NCI-H187 (cell line): ENCODE data around the gene ZBTB46.

Experiments used
- DNase-seq, 2 experiments: peaks; one replicate each; lab custom pipeline; 2025; lab: John Stamatoyannopoulos, UW

Gene ZBTB46

GRCh38 chr20:63745961-63746731 is 84.9 kb downstream of the ZBTB46 start:
- no peak for DNase-seq

- no peak for DNase-seq
These were observed 85.6 kb downstream of the ZBTB46 start for GRCh38 chr20:63745424-63745805.

- DNase-seq = no peak
These were observed 86.3 kb downstream of the ZBTB46 start for GRCh38 chr20:63744574-63745423.

GRCh38 chr20:63744158-63744557 is 86.9 kb downstream of the ZBTB46 start:
- no peak for DNase-seq

DNA sequence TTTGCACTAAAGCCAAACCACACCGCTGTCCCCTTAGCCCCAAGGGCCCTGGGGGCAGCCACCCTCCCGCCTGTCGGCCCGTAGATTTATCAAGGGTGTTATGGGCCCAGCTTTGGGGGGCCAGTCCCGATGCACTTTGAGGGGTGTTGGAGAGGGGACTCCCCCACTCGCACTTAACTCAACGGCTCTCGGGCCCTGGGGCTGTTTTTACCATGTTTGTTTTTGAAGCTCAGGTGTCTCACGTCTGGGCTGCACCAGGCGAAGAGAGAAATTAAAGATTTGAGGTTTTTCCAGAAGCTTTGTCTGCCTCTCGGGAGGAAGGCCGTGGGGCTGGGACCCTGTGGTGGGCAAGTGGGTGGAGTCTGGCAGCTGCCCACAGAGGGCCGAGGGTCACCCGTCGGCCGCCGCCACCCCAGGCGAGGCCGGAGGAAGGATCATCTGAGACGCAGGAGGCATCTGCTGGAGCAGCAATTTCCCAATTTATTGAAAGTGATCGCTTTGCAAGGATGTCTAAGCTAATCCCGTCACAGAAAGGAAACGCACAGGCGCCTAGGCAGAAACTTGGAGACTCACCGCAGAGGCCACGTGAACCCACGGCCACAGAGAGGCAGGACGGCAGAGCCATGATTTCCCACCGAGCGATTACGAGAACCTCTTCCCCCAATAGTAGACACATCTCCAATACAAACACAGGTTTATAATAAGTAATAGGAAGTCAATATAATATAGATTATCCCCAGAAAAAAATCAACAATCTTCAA is 87.7 kb downstream of the ZBTB46 start:
- no peak for DNase-seq

- no peak for DNase-seq
These were observed 88.6 kb downstream of the ZBTB46 start for GRCh38 chr20:63742381-63743024.

DNA sequence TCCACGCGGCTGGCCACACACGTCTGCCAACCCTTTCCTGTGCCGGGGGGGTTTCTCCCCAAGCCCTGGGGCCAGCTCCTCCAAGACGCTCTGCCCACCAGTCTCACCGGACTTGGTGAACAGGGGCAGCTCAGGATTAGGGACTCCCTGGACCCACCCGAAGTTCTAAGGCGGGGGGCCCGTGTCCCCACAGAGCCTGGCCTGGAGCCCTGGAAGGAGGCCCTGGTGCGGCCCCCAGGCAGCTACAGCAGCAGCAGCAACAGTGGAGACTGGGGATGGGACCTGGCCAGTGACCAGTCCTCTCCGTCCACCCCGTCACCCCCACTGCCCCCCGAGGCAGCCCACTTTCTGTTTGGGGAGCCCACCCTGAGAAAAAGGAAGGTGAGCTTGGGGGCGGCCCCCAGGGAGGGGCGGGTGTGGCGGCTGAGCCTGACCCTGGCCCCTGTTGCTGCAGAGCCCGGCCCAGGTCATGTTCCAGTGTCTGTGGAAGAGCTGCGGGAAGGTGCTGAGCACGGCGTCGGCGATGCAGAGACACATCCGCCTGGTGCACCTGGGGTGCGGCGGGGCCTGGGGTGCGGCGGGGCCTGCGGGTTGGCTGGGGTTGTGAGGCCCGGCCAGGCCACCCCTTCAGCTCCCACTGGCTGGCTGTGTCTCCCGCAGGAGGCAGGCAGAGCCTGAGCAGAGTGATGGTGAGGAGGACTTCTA is 89.2 kb downstream of the ZBTB46 start:
- no peak for DNase-seq

GRCh38 chr20:63741354-63741675 is 89.7 kb downstream of the ZBTB46 start:
- no peak for DNase-seq

DNA sequence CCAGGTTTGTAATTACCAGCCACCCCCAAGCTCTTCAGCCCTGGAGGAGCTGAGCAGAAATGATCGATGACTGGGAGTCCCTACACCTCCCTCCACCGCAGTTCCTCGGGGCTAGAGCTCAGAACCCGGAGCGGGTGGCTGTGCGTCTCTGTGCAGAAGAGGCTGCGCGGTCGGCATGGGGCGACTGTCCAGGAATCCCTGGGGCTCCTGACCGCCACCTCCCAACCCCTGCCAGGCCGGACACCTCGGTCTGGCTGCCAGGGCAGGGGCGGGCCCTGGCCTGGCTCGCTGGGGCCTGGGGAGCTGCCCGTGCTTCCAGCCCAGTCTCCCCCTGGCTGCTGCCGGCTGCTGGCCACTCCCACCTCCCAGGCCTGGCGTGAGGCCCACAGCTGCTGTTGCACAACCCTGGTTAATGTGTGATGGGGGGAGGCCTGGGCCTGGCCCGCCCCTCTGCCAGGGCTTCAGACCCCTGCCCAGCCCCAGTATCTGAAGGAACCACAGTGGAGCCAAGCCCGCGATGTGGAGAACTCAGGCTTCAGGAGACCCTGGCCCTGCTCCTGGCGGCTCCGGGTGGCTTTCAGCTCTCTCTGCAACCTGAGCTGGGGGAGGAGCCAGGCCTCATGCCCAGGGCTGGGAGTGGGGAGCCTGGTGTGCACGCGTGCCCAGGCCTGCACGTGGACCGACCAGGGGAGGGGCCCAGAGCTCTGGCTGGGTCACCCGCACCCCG is 90.3 kb downstream of the ZBTB46 start:
- peak; percentile 78 for DNase-seq

DNA sequence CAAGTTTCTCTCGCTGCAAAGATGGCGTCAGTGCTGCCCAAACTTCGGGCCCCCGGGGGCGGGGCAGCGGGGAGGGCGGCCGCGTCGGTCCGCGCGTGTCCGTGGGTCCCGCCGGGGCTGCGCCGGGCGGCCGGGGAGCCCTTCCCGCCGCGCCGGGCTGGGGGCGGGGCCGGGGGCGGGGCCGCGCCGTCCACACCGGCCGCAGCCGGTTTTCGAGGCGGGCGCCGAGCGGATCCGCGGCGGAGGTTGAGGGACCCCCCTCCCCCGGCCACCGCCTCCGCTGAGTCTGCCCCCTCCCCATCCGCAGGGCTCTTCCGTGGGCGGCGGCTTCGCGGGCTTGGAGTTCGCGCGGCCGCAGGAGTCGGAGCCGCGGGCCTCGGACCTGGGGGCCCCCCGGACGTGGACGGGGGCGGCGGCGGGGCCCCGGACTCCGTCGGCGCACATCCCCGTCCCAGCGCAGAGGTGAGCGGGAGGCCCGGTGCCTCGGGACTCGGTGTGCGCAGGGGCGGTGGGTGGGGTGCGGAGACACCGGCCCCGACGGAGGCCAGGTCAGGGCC is 90.9 kb downstream of the ZBTB46 start:
- DNase-seq = peak in 1 of 2 experiments; percentile 22

DNA sequence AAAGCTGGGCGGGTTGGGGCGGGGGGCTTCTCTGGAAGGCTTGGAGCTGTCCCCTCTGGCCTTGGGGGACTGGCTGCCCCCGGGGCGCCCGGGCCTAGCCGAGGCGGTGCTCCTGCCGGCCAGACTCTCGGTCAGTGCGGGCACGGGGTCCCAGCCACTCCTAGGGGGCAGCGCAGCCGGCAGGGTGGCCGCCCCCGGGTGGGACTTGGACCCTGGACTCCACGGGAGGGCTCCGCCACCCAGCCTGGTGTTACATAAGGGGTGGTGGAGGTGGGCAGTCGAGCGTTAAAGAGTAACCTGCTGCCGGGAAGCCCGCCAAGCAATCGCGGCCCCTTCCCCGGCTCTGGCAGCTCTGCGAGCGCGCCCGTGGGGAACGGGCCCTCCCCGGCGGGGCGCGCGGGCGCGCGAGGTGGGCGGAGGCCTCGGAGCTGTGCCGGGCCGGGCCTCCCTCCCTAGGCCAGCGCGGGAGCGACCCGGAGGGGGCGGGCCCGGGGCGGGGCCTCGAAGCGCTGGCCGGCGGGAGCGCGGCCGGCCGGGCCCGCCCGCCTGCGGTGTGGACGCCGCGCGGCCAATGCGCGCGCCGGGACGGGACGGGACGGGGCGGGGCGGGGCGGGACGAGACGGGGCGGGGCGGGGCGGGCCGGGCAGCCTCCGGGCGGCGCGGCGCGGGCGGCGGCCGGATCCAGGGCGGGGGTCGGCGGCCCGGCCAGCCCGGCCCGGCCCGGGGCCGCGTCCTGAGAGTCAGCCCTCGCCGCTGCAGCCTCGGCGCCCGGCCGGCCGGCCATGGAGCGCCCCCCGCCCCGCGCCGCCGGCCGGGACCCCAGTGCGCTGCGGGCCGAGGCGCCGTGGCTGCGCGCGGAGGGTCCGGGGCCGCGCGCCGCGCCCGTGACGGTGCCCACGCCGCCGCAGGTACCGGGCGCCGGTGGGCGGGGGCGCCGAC is 91.7 kb downstream of the ZBTB46 start, which contains the start of gene SLC2A4RG:
Gene SLC2A4RG, plus strand, starts transcription at position 647 of the 940 bp plus-strand sequence. Its CDS starts 137 bp downstream, at position 784.
- peak; percentile 32 to 74 for DNase-seq

DNA sequence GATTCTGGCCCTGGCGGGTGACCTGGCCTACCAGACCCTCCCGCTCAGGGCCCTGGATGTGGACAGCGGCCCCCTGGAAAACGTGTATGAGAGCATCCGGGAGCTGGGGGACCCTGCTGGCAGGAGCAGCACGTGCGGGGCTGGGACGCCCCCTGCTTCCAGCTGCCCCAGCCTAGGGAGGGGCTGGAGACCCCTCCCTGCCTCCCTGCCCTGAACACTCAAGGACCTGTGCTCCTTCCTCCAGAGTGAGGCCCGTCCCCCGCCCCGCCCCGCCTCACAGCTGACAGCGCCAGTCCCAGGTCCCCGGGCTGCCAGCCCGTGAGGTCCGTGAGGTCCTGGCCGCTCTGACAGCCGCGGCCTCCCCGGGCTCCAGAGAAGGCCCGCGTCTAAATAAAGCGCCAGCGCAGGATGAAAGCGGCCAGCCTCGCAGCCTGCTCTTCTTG is 92.4 kb downstream of the ZBTB46 start:
- no peak for DNase-seq

GRCh38 chr20:63737945-63738686 is 92.9 kb downstream of the ZBTB46 start:
- DNase-seq = no peak

GRCh38 chr20:63737695-63737944 is 93.4 kb downstream of the ZBTB46 start:
- no peak for DNase-seq

GRCh38 chr20:63736893-63737694 is 94.0 kb downstream of the ZBTB46 start:
- DNase-seq = no peak

DNA sequence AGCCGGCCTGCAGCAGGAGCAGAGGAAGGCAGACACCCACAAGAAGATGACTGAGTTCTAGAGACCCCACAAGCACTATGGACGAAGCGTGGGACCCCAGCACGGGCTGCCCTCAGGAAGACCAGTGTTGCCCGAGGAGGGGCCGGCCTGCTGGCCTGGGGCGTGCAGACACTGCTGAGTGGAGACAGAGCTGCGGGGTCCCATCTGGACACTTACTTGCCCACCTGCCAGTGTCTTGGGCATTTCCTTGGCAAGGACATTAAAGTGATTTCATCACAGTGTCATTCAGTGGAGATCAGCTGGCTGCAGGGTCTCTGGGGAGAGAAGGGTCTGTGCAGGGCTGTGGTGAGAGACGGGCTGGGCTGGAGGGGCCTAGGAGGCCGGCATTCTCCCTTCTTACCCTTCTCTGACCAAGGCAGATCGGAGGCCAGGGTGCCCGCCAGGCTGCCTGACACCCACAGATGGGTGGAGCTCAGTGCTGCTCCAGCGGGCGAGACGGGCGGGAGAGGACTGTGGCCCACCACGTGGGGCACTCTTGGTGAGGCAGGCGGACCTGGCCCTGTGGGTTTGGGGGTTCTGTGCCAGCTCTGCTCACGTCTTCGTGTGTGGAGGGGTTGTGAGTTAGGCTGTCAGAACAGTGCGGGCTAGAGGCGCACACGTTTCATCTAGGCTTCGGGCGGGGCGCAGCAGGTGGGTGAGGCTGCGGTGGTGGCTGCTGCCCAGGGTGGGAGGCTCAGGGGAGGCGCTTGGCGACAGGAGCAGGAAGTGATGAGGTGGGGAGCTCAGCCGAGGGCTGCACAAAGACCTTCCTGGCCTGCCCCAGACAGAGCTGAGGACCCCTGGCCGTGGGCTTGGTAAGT is 95.0 kb downstream of the ZBTB46 start, which contains the start of gene LIME1:
Gene LIME1, plus strand, starts transcription at position 806 of the 860 bp plus-strand sequence. CDS start 886 bp downstream, outside the sequence.
- DNase-seq = no peak
